ENCODE measurements around the gene KRTAP4-11.
"Not testable (repeated sequence)": the region's sequence is repeated elsewhere in the genome, so short reads cannot be mapped to it uniquely, and the experiment has no call there.

Gene KRTAP4-11

GRCh38 chr17:41123292-41123990, 5.3 kb upstream of the KRTAP4-11 start:
- not testable (repeated sequence) for DNase-seq

- DNase-seq, result no peak
Observed at GRCh38 chr17:41121742-41122141, 3.6 kb upstream of the KRTAP4-11 start.

- DNase-seq, result peak; percentile 51
Observed at GRCh38 chr17:41119696-41120690, 1.8 kb upstream of the KRTAP4-11 start.

GRCh38 chr17:41118721-41119120, 548 bp upstream of the KRTAP4-11 start:
- no peak for DNase-seq

- DNase-seq, result no peak
Observed at GRCh38 chr17:41116297-41116696, 1.9 kb downstream of the KRTAP4-11 start.

- DNase-seq, result no peak
Observed at GRCh38 chr17:41111151-41111885, 6.9 kb downstream of the KRTAP4-11 start.

GRCh38 chr17:41108728-41109386, 9.3 kb downstream of the KRTAP4-11 start:
- DNase-seq, result not testable (repeated sequence)

- no peak for DNase-seq
Observed at GRCh38 chr17:41107941-41108450, 10.2 kb downstream of the KRTAP4-11 start.

- not testable (repeated sequence) for DNase-seq
Observed at GRCh38 chr17:41105347-41105746, 12.8 kb downstream of the KRTAP4-11 start, which contains the start of gene KRTAP4-9. TSS of gene KRTAP4-9 (plus strand) at chr17:41105389. CDS start at chr17:41105389, 0 bp downstream.

GRCh38 chr17:41104386-41105038, 13.7 kb downstream of the KRTAP4-11 start:
- DNase-seq, result not testable (repeated sequence)

- DNase-seq, result no peak
Observed at GRCh38 chr17:41103896-41104295, 14.3 kb downstream of the KRTAP4-11 start.

GRCh38 chr17:41101586-41102259, 16.4 kb downstream of the KRTAP4-11 start, which contains the start of gene KRTAP4-16:
TSS of gene KRTAP4-16 (minus strand) at chr17:41102209. CDS start at chr17:41102209, 0 bp downstream.
- no peak for DNase-seq

GRCh38 chr17:41099682-41100480, 18.3 kb downstream of the KRTAP4-11 start:
- DNase-seq, result not testable (repeated sequence)

GRCh38 chr17:41098481-41098880, 19.7 kb downstream of the KRTAP4-11 start:
- no peak for DNase-seq

- no peak for DNase-seq
Observed at GRCh38 chr17:41098042-41098441, 20.1 kb downstream of the KRTAP4-11 start, which contains the start of gene KRTAP4-8. TSS of gene KRTAP4-8 (minus strand) at chr17:41098142. CDS start at chr17:41098084, 58 bp downstream.

GRCh38 chr17:41096055-41096454, 22.1 kb downstream of the KRTAP4-11 start:
- DNase-seq, result no peak

GRCh38 chr17:41088760-41089352, 29.3 kb downstream of the KRTAP4-11 start:
- not testable (repeated sequence) for DNase-seq

GRCh38 chr17:41084100-41084856, 33.9 kb downstream of the KRTAP4-11 start, which contains the start of gene KRTAP4-7:
TSS of gene KRTAP4-7 (plus strand) at chr17:41084150. CDS start at chr17:41084207, 57 bp downstream.
- DNase-seq, result not testable (repeated sequence)
